Fibroblast of skin of left quadriceps (primary cell): Measurements from ENCODE around the gene RHOU.

Experiments used
- DNase-seq, 2 experiments: peaks; one replicate each; pipeline ENCODE4 v3.0.0-alpha.2; 2013; ENCODE audit warnings: low read depth in 2 of 2

Gene RHOU

GRCh38 chr1:228737601-228738041 is 2.3 kb downstream of the RHOU start:
- no peak for DNase-seq

GRCh38 chr1:228739826-228740225 is 4.5 kb downstream of the RHOU start:
- no peak for DNase-seq

GRCh38 chr1:228740543-228741317 is 5.5 kb downstream of the RHOU start:
- no peak for DNase-seq

- no peak for DNase-seq
Measured at GRCh38 chr1:228742281-228742860, 7.1 kb downstream of the RHOU start.

- no peak for DNase-seq
Measured at GRCh38 chr1:228743405-228743804, 8.1 kb downstream of the RHOU start.

- no peak for DNase-seq
Measured at GRCh38 chr1:228744356-228744755, 9.1 kb downstream of the RHOU start.

GRCh38 chr1:228744918-228745317 is 9.6 kb downstream of the RHOU start:
- DNase-seq = no peak

- DNase-seq = no peak
Measured at GRCh38 chr1:228745497-228745896, 10.2 kb downstream of the RHOU start.

- DNase-seq = no peak
Measured at GRCh38 chr1:228747301-228747935, 12.1 kb downstream of the RHOU start.

GRCh38 chr1:228748029-228748428 is 12.8 kb downstream of the RHOU start:
- DNase-seq = no peak

GRCh38 chr1:228748431-228748830 is 13.2 kb downstream of the RHOU start:
- DNase-seq = no peak

GRCh38 chr1:228749765-228750164 is 14.5 kb downstream of the RHOU start:
- no peak for DNase-seq

GRCh38 chr1:228750915-228751314 is 15.6 kb downstream of the RHOU start:
- DNase-seq = no peak

- DNase-seq = no peak
Measured at GRCh38 chr1:228751360-228752098, 16.2 kb downstream of the RHOU start.

GRCh38 chr1:228752258-228752657 is 17.0 kb downstream of the RHOU start:
- DNase-seq = no peak

- DNase-seq = peak in 1 of 2 experiments; percentile 20
Measured at GRCh38 chr1:228752675-228753265, 17.5 kb downstream of the RHOU start.

GRCh38 chr1:228753287-228753686 is 18.0 kb downstream of the RHOU start:
- DNase-seq = no peak

GRCh38 chr1:228753786-228754360 is 18.6 kb downstream of the RHOU start:
- DNase-seq = no peak

GRCh38 chr1:228754646-228755268 is 19.5 kb downstream of the RHOU start:
- DNase-seq = no peak

- no peak for DNase-seq
Measured at GRCh38 chr1:228755800-228756199, 20.5 kb downstream of the RHOU start.

GRCh38 chr1:228756457-228756856 is 21.2 kb downstream of the RHOU start:
- no peak for DNase-seq
